HG03520 (cell line): ENCODE results near the gene PLAGL1.
"Not testable (repeated sequence)": the region's sequence is repeated elsewhere in the genome, so short reads cannot be mapped to it uniquely, and the experiment has no call there.

Experiments
- ATAC-seq: cut with Tn5 transposase; IDR thresholded peaks from one replicate; pipeline ENCODE4 v1.9.1; 2021; ENCODE audit warnings: mild to moderate bottlenecking, moderate library complexity; ENCODE audit not compliant: unreplicated experiment

The PLAGL1 gene

GRCh38 chr6:144008120-144008811 is at the start of gene PLAGL1:
TSS of gene PLAGL1 (minus strand) at chr6:144008259. CDS start at chr6:143948136, 60,123 bp downstream.
- peak; percentile 51 for ATAC-seq

- ATAC-seq: peak; percentile 68
Observed at GRCh38 chr6:144055121-144055931, 47.3 kb upstream of the PLAGL1 start.

GRCh38 chr6:144053601-144054000 is 45.5 kb upstream of the PLAGL1 start:
- no peak for ATAC-seq

GRCh38 chr6:144052488-144052887 is 44.4 kb upstream of the PLAGL1 start:
- ATAC-seq: no peak

- ATAC-seq: no peak
Observed at GRCh38 chr6:144049386-144049785, 41.3 kb upstream of the PLAGL1 start.

- ATAC-seq: no peak
Observed at GRCh38 chr6:144047688-144048087, 39.6 kb upstream of the PLAGL1 start.

- not testable (repeated sequence) for ATAC-seq
Observed at GRCh38 chr6:144046672-144047071, 38.6 kb upstream of the PLAGL1 start.

- ATAC-seq: not testable (repeated sequence)
Observed at GRCh38 chr6:144044989-144045388, 36.9 kb upstream of the PLAGL1 start.

- no peak for ATAC-seq
Observed at GRCh38 chr6:144036835-144037195, 28.8 kb upstream of the PLAGL1 start.

GRCh38 chr6:144036064-144036834 is 28.2 kb upstream of the PLAGL1 start:
- peak; percentile 51 for ATAC-seq

- no peak for ATAC-seq
Observed at GRCh38 chr6:144035416-144035815, 27.4 kb upstream of the PLAGL1 start.

GRCh38 chr6:144033816-144034735 is 26.0 kb upstream of the PLAGL1 start:
- ATAC-seq: no peak

GRCh38 chr6:144029452-144029851 is 21.4 kb upstream of the PLAGL1 start:
- ATAC-seq: no peak

- ATAC-seq: no peak
Observed at GRCh38 chr6:144027932-144028587, 20.0 kb upstream of the PLAGL1 start.

GRCh38 chr6:144023216-144023615 is 15.2 kb upstream of the PLAGL1 start:
- ATAC-seq: no peak

GRCh38 chr6:144019929-144020328 is 11.9 kb upstream of the PLAGL1 start:
- no peak for ATAC-seq

GRCh38 chr6:144017166-144018094 is 9.4 kb upstream of the PLAGL1 start:
- no peak for ATAC-seq

GRCh38 chr6:144013486-144013909 is 5.4 kb upstream of the PLAGL1 start:
- ATAC-seq: no peak

- no peak for ATAC-seq
Observed at GRCh38 chr6:144012534-144012933, 4.5 kb upstream of the PLAGL1 start.
